HT1080 (cell line): ENCODE measurements around the gene PGLYRP2. TPM values are rescaled to one million over a fixed set of nuclear protein-coding genes. Genes with fewer than 3 reads are reported as not detected.

ENCODE experiments used
- DNase-seq: peaks from one replicate; pipeline ENCODE4 v3.0.0-alpha.2; 2015; ENCODE audit warnings: low read depth
- small RNA-seq: library from RNA; depleted of rRNA; stranded (forward); fragments of <200 nt; gene quantifications from one replicate; pipeline ENCODE3, GENCODE V24; 2014
- total RNA-seq: library from RNA; depleted of rRNA; stranded (reverse); fragments of >200 nt; shearing (Covaris generic); gene quantifications from 2 replicates; pipeline ENCODE4 v1.2.3, GENCODE V29; 2014; rRNA removed

The PGLYRP2 gene
- total RNA-seq, 1 experiment from 2014 or later: not detected

DNA sequence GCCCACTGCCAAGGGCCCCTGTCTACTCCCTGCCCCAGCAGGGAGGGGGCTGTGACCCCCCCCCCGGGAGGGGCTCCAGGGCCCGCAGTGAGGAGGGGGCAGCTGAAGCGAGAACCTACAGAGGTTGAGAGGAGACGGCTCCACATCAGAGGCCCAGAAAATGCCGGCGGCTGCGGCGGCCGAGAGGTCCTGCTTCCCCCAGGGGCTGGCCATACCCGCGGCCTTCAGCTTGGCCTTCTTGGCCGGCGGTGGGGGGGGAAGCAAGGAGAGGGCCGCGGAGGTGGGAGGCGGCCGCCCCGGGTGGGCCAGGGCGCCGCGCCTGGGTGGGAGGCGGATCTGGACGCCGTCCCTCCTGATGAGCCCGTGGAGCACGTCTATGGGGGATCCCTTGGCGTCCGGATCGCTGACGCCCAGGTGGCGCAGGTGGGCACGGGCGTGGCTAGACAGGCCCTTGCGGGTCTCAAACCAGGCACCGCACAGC, 51.3 kb downstream of the PGLYRP2 start:
- DNase-seq: no peak

DNA sequence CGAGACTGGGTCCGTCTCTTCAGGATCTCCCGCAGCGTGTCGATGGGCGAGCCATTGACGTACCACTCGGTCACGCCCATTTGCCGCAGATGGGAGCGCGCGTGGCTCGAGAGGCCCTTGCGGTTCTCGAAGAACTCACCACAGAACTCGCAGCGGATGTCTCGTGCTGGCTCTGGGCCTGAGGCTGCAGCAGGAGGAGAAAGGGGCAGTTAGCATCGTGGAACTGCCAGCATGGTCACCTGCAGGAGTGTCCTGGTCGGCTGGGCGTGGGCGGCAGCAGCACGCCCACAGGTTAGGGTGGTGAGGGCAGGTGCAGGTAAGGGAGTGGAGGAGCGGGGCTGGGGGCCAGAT, 52.0 kb downstream of the PGLYRP2 start:
- DNase-seq: no peak

- DNase-seq: no peak
Measured at GRCh38 chr19:15426485-15427349, 52.6 kb downstream of the PGLYRP2 start.

DNA sequence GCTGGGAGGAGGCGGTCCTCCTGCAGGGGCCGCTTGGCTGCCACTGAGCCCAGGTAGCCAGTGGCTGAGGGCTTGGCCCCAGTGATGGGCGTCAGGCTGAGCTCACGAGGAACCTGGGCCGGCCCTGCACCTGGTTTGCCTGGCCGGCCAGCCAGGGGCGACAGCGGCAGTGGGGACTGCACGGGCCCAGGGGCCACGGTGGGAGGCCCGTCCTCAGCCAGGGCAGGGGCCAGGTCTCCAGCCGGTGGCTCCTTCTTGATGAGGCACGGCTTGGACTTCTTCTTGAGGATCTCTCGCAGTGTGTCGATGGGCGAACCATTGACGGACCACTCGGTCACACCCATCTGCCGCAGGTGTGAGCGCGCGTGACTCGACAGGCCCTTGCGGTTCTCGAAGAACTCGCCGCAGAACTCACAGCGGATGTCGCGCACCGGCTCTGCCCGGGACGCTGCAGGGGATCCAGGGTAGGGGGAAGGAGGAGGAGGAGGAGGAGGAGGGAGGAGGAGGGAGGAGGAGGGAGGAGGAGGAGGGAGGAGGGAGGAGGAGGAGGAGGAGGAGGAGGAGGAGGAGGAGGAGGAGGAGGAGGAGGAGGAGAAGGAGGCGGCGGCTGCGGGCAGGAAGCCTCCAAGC, 53.9 kb downstream of the PGLYRP2 start:
- no peak for DNase-seq

- DNase-seq: no peak
Measured at GRCh38 chr19:15424692-15425272, 54.5 kb downstream of the PGLYRP2 start.

DNA sequence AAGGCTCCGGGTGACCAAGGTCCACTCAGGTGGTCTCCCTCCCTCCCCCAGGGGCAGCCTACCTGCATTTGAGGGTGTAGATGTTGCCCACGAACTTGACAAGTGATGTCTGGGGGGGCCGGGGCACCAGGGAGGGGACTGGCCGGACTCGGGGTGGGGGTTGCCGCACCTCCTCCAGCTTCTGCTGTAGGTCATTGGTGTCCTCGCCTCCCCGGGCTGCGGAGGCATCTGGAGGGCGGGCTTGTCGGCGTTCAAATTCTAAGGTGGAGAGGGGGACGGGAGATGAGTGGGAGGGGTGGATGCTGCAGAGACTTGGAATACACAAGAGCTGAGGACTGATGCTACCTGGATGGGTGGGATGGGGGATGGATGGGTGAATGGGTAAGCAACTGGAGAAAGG, 55.2 kb downstream of the PGLYRP2 start:
- DNase-seq: no peak

DNA sequence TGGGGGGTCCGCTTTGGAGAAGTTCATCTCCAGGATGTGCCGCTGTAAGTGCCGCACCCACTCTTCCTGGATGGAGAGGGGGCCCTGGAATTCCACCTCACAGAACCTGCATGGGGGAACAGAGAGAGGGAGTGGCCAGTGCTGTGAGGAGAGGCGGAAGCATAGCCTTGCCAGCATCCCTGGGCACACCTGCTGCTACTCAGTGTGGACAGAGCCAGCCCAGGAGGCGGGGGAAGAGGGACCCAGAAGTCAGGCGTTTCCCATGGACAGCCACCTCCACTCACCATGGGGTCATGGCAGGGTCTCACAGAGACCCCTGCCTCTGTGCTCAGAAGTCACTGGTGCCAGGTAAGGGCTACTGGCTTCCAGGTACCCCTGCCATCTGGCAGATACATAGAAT, 56.2 kb downstream of the PGLYRP2 start:
- DNase-seq: no peak

GRCh38 chr19:15422296-15423075, 56.8 kb downstream of the PGLYRP2 start:
- DNase-seq: no peak

DNA sequence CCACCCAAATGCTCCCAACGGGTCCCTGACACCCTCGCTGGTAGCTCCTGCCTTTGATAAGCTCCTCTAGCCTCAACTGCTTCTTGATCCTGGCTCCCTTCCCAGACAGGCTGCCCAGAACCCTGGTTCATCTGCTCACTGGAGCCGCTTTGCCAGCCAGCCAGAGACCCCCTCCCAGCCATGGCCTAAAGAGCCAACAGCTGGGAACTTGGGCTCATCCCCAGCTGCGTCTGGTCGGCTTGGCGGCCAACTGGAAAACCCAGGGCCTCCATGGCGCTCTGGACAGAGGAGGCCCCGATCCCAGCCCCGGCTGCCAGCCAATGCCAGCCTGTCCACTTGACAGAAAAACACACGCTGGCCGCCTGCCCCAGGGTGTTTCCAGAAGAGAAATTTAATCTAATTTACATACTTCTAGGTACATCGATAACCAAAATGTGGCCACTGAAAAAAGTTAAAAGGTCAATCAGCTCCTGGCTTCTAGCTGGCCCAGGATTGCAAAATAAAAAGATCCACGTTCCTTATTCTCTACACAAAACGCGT, 57.5 kb downstream of the PGLYRP2 start:
- DNase-seq: no peak

GRCh38 chr19:15421136-15421695, 58.1 kb downstream of the PGLYRP2 start:
- DNase-seq: no peak

DNA sequence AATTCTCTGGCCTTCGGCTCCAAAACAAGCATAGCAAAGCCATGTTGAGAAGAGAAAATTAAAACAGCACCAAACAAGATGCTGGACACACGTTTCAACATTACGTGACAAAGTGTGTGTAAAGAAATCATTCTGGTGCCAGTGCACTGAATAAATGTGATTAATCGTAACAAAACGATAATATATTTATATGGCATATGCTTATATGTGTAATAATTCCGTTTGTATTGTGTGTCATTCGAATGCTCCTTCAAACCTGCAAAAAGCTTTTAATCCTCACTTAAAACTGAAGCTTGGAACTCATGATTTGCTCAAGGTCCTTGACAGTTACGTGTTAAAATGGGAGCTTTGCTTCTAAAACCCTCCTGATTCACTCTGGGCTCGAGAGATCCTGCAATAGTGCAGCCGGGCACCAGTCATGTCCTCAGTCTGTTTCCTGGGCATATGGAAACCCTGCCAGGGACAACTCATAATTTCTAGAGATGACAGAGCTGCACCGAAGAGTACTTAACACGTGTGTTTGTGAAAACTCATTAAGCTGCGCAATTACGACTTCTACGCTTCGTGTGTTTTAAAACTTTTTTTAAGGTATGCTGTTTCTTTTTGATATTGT, 59.8 kb downstream of the PGLYRP2 start:
- DNase-seq: no peak

Small RNAs within 50 kb of the gene (small RNA-seq; reads per million reads assigned to genes)
- not detected for gene MIR1470

Other genes starting within 250 kb of the PGLYRP2 start
- gene EPHX3, start 247.1 kb downstream of the PGLYRP2 start, total RNA-seq: not detected in 2 replicates
- gene BRD4, start 147.0 kb downstream of the PGLYRP2 start, total RNA-seq: 25.2 and 31.7 TPM in 2 replicates
- 30.8 and 32.1 TPM in 2 replicates for gene AKAP8, start 99.7 kb downstream of the PGLYRP2 start, total RNA-seq
- 44.8 and 56.1 TPM in 2 replicates for gene AKAP8L, start 60.5 kb downstream of the PGLYRP2 start, total RNA-seq
- gene WIZ, start 29.5 kb downstream of the PGLYRP2 start, total RNA-seq: 23.6 and 28.9 TPM in 2 replicates
- gene RASAL3, start 15.0 kb downstream of the PGLYRP2 start, total RNA-seq: not detected in 2 replicates
- not detected in 2 replicates for gene CYP4F22, start 29.0 kb upstream of the PGLYRP2 start, total RNA-seq
- not detected in 2 replicates for gene CYP4F8, start 135.7 kb upstream of the PGLYRP2 start, total RNA-seq
- gene CYP4F3, start 161.4 kb upstream of the PGLYRP2 start, total RNA-seq: 0.10 and 0.11 TPM in 2 replicates
- not detected in 2 replicates for gene CYP4F12, start 193.6 kb upstream of the PGLYRP2 start, total RNA-seq
- not detected in 2 replicates for gene OR10H2, start 248.5 kb upstream of the PGLYRP2 start, total RNA-seq